ENCODE results near the gene GCG. TPM values are rescaled to one million over a fixed set of nuclear protein-coding genes. Genes with fewer than 3 reads are reported as not detected.

The GCG gene
- total RNA-seq, 1 experiment from 2014 or later, result not detected

DNA sequence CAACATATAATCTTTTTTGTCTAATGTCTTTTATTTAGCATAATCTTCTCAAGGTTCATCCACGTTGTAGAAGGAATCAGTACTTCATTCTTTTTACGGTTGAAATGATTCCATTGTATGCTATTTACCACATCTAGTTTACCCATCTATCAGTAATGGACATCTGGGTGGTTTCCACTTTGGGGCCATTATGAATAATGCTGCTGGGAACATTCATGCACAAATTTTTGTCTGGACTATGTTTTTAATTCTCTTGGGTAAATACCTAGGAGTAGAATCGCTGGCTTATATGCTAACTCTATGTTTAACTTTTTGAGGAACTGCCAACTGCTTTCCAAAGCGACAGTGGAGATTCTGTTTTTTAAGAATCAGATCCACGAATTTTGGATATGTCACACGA lies 7.4 kb upstream of the GCG start:
- no peak overlapping the region for H3K4me3 ChIP-seq
- DNase-seq, result no peak
- TF ChIP-seq, protein P1, sequence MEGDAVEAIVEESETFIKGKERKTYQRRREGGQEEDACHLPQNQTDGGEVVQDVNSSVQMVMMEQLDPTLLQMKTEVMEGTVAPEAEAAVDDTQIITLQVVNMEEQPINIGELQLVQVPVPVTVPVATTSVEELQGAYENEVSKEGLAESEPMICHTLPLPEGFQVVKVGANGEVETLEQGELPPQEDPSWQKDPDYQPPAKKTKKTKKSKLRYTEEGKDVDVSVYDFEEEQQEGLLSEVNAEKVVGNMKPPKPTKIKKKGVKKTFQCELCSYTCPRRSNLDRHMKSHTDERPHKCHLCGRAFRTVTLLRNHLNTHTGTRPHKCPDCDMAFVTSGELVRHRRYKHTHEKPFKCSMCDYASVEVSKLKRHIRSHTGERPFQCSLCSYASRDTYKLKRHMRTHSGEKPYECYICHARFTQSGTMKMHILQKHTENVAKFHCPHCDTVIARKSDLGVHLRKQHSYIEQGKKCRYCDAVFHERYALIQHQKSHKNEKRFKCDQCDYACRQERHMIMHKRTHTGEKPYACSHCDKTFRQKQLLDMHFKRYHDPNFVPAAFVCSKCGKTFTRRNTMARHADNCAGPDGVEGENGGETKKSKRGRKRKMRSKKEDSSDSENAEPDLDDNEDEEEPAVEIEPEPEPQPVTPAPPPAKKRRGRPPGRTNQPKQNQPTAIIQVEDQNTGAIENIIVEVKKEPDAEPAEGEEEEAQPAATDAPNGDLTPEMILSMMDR (conservative IDR thresholded peaks at IDR 0.05), result no peak
- TF ChIP-seq EZH2 (IDR thresholded peaks at IDR 0.05; ENCODE audit: low read depth), result no peak
- BruUV-seq (replicated peaks), result no TSS peak
- H3K27me3 ChIP-seq (ENCODE audit: insufficient read depth, low read depth), result no peaks in the 10 kb centered on the region
- H2AFZ ChIP-seq, result no peak overlapping the region
- no peaks in the 10 kb centered on the region for H3K9me2 ChIP-seq (ENCODE audit: insufficient read depth)
- ChIA-PET CTCF (no interaction called here), POLR2A (ENCODE audit: unreplicated experiment) (no interaction called here)
- no peak overlapping the region for H3K27ac ChIP-seq
- no peaks in the 10 kb centered on the region for H3K36me3 ChIP-seq (ENCODE audit: low read depth)
- no peaks in the 10 kb centered on the region for H4K20me1 ChIP-seq (ENCODE audit: insufficient read depth)
- H3K9me3 ChIP-seq (ENCODE audit: insufficient read depth, low read depth), result no peaks in the 10 kb centered on the region
- no peaks in the 10 kb centered on the region for H3K79me2 ChIP-seq (ENCODE audit: low read depth)
- no peak overlapping the region for H3K4me2 ChIP-seq
- no peaks in the 10 kb centered on the region for H3F3A ChIP-seq (ENCODE audit: insufficient read depth, low read depth)
- intact Hi-C loops (cut with micrococcal nuclease; ENCODE audit: unreplicated experiment), result no loop called here
- H3K4me1 ChIP-seq (replicated peaks; ENCODE audit: insufficient read depth), result no peaks in the 10 kb centered on the region

DNA sequence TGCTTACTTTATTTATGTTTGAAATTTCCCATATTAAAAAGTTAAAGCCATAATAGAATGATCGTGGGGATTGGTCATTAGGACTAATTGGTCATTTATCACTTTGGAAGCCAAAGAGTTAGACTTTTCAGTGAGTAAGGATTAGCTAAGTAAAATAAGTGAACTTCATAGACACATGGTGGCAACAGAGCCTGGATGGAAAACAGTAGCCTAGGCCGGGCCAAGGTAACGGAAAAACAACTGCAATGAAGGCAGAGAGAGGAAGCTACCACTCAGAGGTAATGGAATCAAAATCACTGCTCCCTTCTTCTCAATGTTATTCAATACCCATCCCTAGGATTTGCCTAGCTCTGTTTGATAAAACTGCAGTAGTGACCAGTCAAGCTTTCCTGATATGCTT lies 4.1 kb upstream of the GCG start:
- no peak overlapping the region for H3K4me3 ChIP-seq
- H4K20me1 ChIP-seq (ENCODE audit: insufficient read depth), result no peaks in the 10 kb centered on the region
- BruUV-seq (replicated peaks), result no TSS peak
- no peak overlapping the region for H3K4me2 ChIP-seq
- no peaks in the 10 kb centered on the region for H3F3A ChIP-seq (ENCODE audit: insufficient read depth, low read depth)
- no peaks in the 10 kb centered on the region for H3K4me1 ChIP-seq (replicated peaks; ENCODE audit: insufficient read depth)
- no peaks in the 10 kb centered on the region for H3K27me3 ChIP-seq (ENCODE audit: insufficient read depth, low read depth)
- ChIA-PET POLR2A (ENCODE audit: unreplicated experiment) (no interaction called here), CTCF (no interaction called here)
- intact Hi-C loops (cut with micrococcal nuclease; ENCODE audit: unreplicated experiment), result no loop called here
- no peaks in the 10 kb centered on the region for H3K9me2 ChIP-seq (ENCODE audit: insufficient read depth)
- no peaks in the 10 kb centered on the region for H3K36me3 ChIP-seq (ENCODE audit: low read depth)
- H3K9me3 ChIP-seq (ENCODE audit: insufficient read depth, low read depth), result no peaks in the 10 kb centered on the region
- no peak for DNase-seq
- no peaks in the 10 kb centered on the region for H3K79me2 ChIP-seq (ENCODE audit: low read depth)
- TF ChIP-seq EZH2 (IDR thresholded peaks at IDR 0.05; ENCODE audit: low read depth), result no peak
- TF ChIP-seq, protein P1 (conservative IDR thresholded peaks at IDR 0.05), result no peak
- H2AFZ ChIP-seq, result no peak overlapping the region
- no peak overlapping the region for H3K27ac ChIP-seq

DNA sequence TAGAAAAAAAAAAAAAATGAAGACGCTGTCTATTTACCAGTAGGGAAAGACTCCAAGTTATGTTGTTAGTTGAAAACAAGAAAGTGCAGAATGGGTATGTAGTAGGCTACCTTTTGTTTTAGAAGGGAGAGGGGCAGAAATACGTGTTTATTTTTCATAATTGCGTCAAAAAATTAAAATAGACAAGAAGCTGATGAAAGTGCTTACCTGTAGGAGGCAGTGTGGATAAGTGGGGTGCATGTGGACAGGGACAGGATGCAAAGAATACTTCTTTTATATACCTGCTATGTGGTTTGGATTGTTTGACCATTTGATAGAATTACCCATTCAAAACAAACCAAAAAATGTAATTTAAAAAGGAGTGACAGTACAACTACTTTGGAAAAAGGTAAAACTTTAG lies 3.0 kb upstream of the GCG start:
- ChIA-PET CTCF (interaction anchor here (0.7 kb wide), 2 partner anchors 21 to 36 kb away, joined by 3 to 4 read pairs; no protein-coding TSS in a partner anchor), POLR2A (ENCODE audit: unreplicated experiment) (no interaction called here)
- Histone ChIP-seq H3K36me3 (ENCODE audit: low read depth) (no peaks in the 10 kb centered on the region), H3K9me3 (ENCODE audit: insufficient read depth, low read depth) (no peaks in the 10 kb centered on the region), H3K4me2 (no peak overlapping the region), H3K4me3 (no peak overlapping the region), H3K4me1 (replicated peaks; ENCODE audit: insufficient read depth) (no peaks in the 10 kb centered on the region), H3F3A (ENCODE audit: insufficient read depth, low read depth) (no peaks in the 10 kb centered on the region), H3K27me3 (ENCODE audit: insufficient read depth, low read depth) (no peaks in the 10 kb centered on the region), H4K20me1 (ENCODE audit: insufficient read depth) (no peaks in the 10 kb centered on the region), H2AFZ (no peak overlapping the region), H3K27ac (no peak overlapping the region), H3K79me2 (ENCODE audit: low read depth) (no peaks in the 10 kb centered on the region), H3K9me2 (ENCODE audit: insufficient read depth) (no peaks in the 10 kb centered on the region)
- intact Hi-C loops (cut with micrococcal nuclease; ENCODE audit: unreplicated experiment), result no loop called here
- TF ChIP-seq EZH2 (IDR thresholded peaks at IDR 0.05; ENCODE audit: low read depth), result no peak
- TF ChIP-seq, protein P1 (conservative IDR thresholded peaks at IDR 0.05), result no peak
- no peak for DNase-seq
- no TSS peak for BruUV-seq (replicated peaks)
